Neural cell (in vitro differentiated cells): ENCODE data around the gene EXOC1. TPM values are rescaled to one million over a fixed set of nuclear protein-coding genes. Genes with fewer than 3 reads are reported as not detected.

ENCODE experiments used
- H2AFZ ChIP-seq: fragments of 200-600, 300-800 bp; sonication (generic), shearing (Covaris generic); 2 replicates; pipeline ENCODE4 v1.6.0; 2014; ENCODE audit warnings: low read depth, mild to moderate bottlenecking, antibody characterized with exemption, low read length, moderate library complexity
- H3F3A ChIP-seq: fragments of 200-600 bp; shearing (Covaris generic); 2 replicates; pipeline ENCODE4 v1.6.1; 2016; ENCODE audit warnings: mild to moderate bottlenecking, moderate library complexity, mixed read lengths, antibody characterized with exemption, low read length; ENCODE audit not compliant: insufficient read depth, poor library complexity, severe bottlenecking
- H3K27ac ChIP-seq: fragments of 200-600, 300-800 bp; sonication (generic), shearing (Covaris generic); 2 replicates; pipeline ENCODE4 v1.5.1; 2014; ENCODE audit warnings: mild to moderate bottlenecking, low read length, moderate library complexity
- H3K27me3 ChIP-seq: fragments of 300-800, 200-600 bp; sonication (generic), shearing (Covaris generic); 2 replicates; pipeline ENCODE4 v1.6.0; 2014; ENCODE audit warnings: mild to moderate bottlenecking, low read depth, low read length, moderate library complexity; ENCODE audit not compliant: insufficient read depth
- H3K36me3 ChIP-seq: fragments of 300-800, 200-600 bp; sonication (generic), shearing (Covaris generic); 2 replicates; pipeline ENCODE4 v1.5.1; 2014; ENCODE audit warnings: mild to moderate bottlenecking, antibody characterized with exemption, low read length, moderate library complexity; ENCODE audit not compliant: insufficient read depth
- H3K4me2 ChIP-seq: fragments of 300-800, 200-600 bp; sonication (generic), shearing (Covaris generic); 2 replicates; pipeline ENCODE4 v1.6.0; 2014; ENCODE audit warnings: mild to moderate bottlenecking, low read length
- H3K4me3 ChIP-seq: fragments of 300-800, 200-600 bp; sonication (generic), shearing (Covaris generic); 2 replicates; pipeline ENCODE4 v1.5.1; 2014; ENCODE audit warnings: mild to moderate bottlenecking, low read length, moderate library complexity
- H3K79me2 ChIP-seq: fragments of 200-600 bp; shearing (Covaris generic); replicated peaks from 2 replicates; pipeline ENCODE4 v1.6.0; 2014; ENCODE audit warnings: mild to moderate bottlenecking, low read length, moderate library complexity; ENCODE audit not compliant: insufficient read depth
- H3K9ac ChIP-seq: fragments of 300-800, 200-600 bp; sonication (generic), shearing (Covaris generic); 2 replicates; pipeline ENCODE4 v1.6.1; 2016; ENCODE audit warnings: mild to moderate bottlenecking, low read length, mixed read lengths
- H3K9me2 ChIP-seq: fragments of 200-600 bp; shearing (Covaris generic); 2 replicates; pipeline ENCODE4 v1.6.1; 2016; ENCODE audit warnings: mild to moderate bottlenecking, low read length, mixed read lengths; ENCODE audit not compliant: insufficient read depth
- H3K9me3 ChIP-seq: fragments of 200-600, 300-800 bp; sonication (generic), shearing (Covaris generic); 2 replicates; pipeline ENCODE4 v1.6.1; 2016; ENCODE audit warnings: mild to moderate bottlenecking, mixed run types, low read length, moderate library complexity, mixed read lengths
- H4K20me1 ChIP-seq: fragments of 200-600 bp; shearing (Covaris generic); 2 replicates; pipeline ENCODE4 v1.6.1; 2016; ENCODE audit warnings: mild to moderate bottlenecking, mixed run types; ENCODE audit not compliant: insufficient read depth
- CTCF ChIP-seq: fragments of 450-650 bp; IDR thresholded peaks from 2 replicates; pipeline ENCODE4 v1.5.1; 2014; ENCODE audit warnings: antibody characterized with exemption, mild to moderate bottlenecking, moderate library complexity; ENCODE audit not compliant: poor library complexity, severe bottlenecking
- EP300 ChIP-seq: fragments of 450-650 bp; conservative IDR thresholded peaks from 2 replicates; pipeline ENCODE4 v1.6.1; 2014; ENCODE audit warnings: antibody characterized with exemption, mild to moderate bottlenecking, moderate library complexity; ENCODE audit not compliant: poor library complexity, severe bottlenecking
- EZH2 ChIP-seq: fragments of 200-600, 300-800 bp; shearing (Covaris generic), sonication (generic); IDR thresholded peaks from 2 replicates; pipeline ENCODE4 v1.6.1; 2014; ENCODE audit warnings: antibody characterized with exemption, low read length, borderline replicate concordance, mild to moderate bottlenecking; ENCODE audit not compliant: insufficient read depth, poor library complexity, severe bottlenecking
- MXI1 ChIP-seq: fragments of 450-650 bp; conservative IDR thresholded peaks from 2 replicates; pipeline ENCODE4 v1.6.1; 2014; ENCODE audit warnings: antibody characterized with exemption, mild to moderate bottlenecking; ENCODE audit not compliant: poor library complexity, severe bottlenecking
- POLR2AphosphoS5 ChIP-seq: IDR thresholded peaks from 2 replicates; pipeline ENCODE4 v1.6.1; 2012
- RAD21 ChIP-seq: fragments of 450-650 bp; conservative IDR thresholded peaks from 2 replicates; pipeline ENCODE4 v1.6.1; 2014; ENCODE audit warnings: antibody characterized with exemption, mild to moderate bottlenecking, moderate library complexity
- REST ChIP-seq: IDR thresholded peaks from 2 replicates; pipeline ENCODE4 v1.6.1; 2012; ENCODE audit warnings: borderline replicate concordance
- SMC3 ChIP-seq: fragments of 450-650 bp; conservative IDR thresholded peaks from 2 replicates; pipeline ENCODE4 v1.6.1; 2014; ENCODE audit warnings: antibody characterized with exemption, mild to moderate bottlenecking, moderate library complexity; ENCODE audit not compliant: poor library complexity
- TAF1 ChIP-seq: IDR thresholded peaks from 2 replicates; pipeline ENCODE4 v1.6.1; 2012; ENCODE audit warnings: low read depth
- polyA plus RNA-seq: library from polyadenylated mRNA; depleted of rRNA; stranded (reverse); fragments of >200 nt; gene quantifications from 2 replicates; pipeline ENCODE4 v1.2.3, GENCODE V29; 2014

EXOC1 gene
- polyA plus RNA-seq, 1 donor from 2014 or later = 106 TPM

- no peak overlapping the region for H3K27ac ChIP-seq
- H3K36me3 ChIP-seq = no peaks in the 10 kb centered on the region
- H3K27me3 ChIP-seq = no peaks in the 10 kb centered on the region
- H3K4me3 ChIP-seq = no peak overlapping the region
- H2AFZ ChIP-seq = no peak overlapping the region
- H3F3A ChIP-seq = no peaks in the 10 kb centered on the region
- H3K9me3 ChIP-seq = no peaks in the 10 kb centered on the region
- H4K20me1 ChIP-seq = no peaks in the 10 kb centered on the region
- H3K9ac ChIP-seq = no peak overlapping the region
- H3K9me2 ChIP-seq = no peaks in the 10 kb centered on the region
- TF ChIP-seq MXI1 (no peak), CTCF (no peak), RAD21 (no peak), SMC3 (no peak), EZH2 (no peak), TAF1 (no peak)
- H3K79me2 ChIP-seq = no peaks in the 10 kb centered on the region
- H3K4me2 ChIP-seq = no peak overlapping the region
Measured at GRCh38 chr4:55912249-55912648, 58.8 kb downstream of the EXOC1 start.

- Histone ChIP-seq H2AFZ (no peak overlapping the region), H3K9me2 (no peaks in the 10 kb centered on the region), H4K20me1 (no peaks in the 10 kb centered on the region), H3K4me3 (no peak overlapping the region), H3K27ac (no peak overlapping the region), H3K79me2 (no peaks in the 10 kb centered on the region), H3K9ac (no peak overlapping the region), H3K36me3 (no peaks in the 10 kb centered on the region), H3K4me2 (no peak overlapping the region), H3K9me3 (no peaks in the 10 kb centered on the region), H3F3A (no peaks in the 10 kb centered on the region), H3K27me3 (no peaks in the 10 kb centered on the region)
- TF ChIP-seq EP300 = no peak
- no peak for TF ChIP-seq MXI1
- TF ChIP-seq RAD21 = no peak
- TF ChIP-seq REST = no peak
- no peak for TF ChIP-seq SMC3
- no peak for TF ChIP-seq EZH2
Measured at GRCh38 chr4:55920571-55920970, 67.1 kb downstream of the EXOC1 start.

GRCh38 chr4:55921093-55921492 lies 67.6 kb downstream of the EXOC1 start:
- no peaks in the 10 kb centered on the region for H3K79me2 ChIP-seq
- H3K9me3 ChIP-seq = no peaks in the 10 kb centered on the region
- no peaks in the 10 kb centered on the region for H3K9me2 ChIP-seq
- H2AFZ ChIP-seq = no peak overlapping the region
- H3K36me3 ChIP-seq = no peaks in the 10 kb centered on the region
- H3K4me3 ChIP-seq = no peak overlapping the region
- no peak overlapping the region for H3K27ac ChIP-seq
- H3K27me3 ChIP-seq = no peaks in the 10 kb centered on the region
- no peak for TF ChIP-seq CTCF
- no peak for TF ChIP-seq EZH2
- no peak for TF ChIP-seq REST
- no peak for TF ChIP-seq MXI1
- no peak for TF ChIP-seq TAF1
- no peak for TF ChIP-seq EP300
- no peak for TF ChIP-seq POLR2AphosphoS5
- H4K20me1 ChIP-seq = no peaks in the 10 kb centered on the region
- no peak overlapping the region for H3K4me2 ChIP-seq
- H3F3A ChIP-seq = no peaks in the 10 kb centered on the region
- no peak overlapping the region for H3K9ac ChIP-seq
